Islet precursor cell (in vitro differentiated cells): ENCODE measurements around the gene CDCA4.

Experiments
- DNase-seq: peaks from one replicate; pipeline ENCODE4 v3.0.0-alpha.2; 2018

Gene CDCA4

GRCh38 chr14:104972301-104973134 is 48.4 kb downstream of the CDCA4 start:
- peak; percentile 87 for DNase-seq

- DNase-seq, result no peak
These were observed 49.2 kb downstream of the CDCA4 start for GRCh38 chr14:104971447-104972240.

GRCh38 chr14:104970231-104971068 is 50.4 kb downstream of the CDCA4 start:
- peak; percentile 95 for DNase-seq

GRCh38 chr14:104969741-104970230 is 51.1 kb downstream of the CDCA4 start:
- no peak for DNase-seq

- peak; percentile 85 for DNase-seq
These were observed 52.1 kb downstream of the CDCA4 start for GRCh38 chr14:104968541-104969401.

- peak; percentile 90 for DNase-seq
These were observed 52.7 kb downstream of the CDCA4 start for GRCh38 chr14:104968153-104968527.

GRCh38 chr14:104967386-104968152 is 53.3 kb downstream of the CDCA4 start:
- peak; percentile 84 for DNase-seq

- no peak for DNase-seq
These were observed 53.9 kb downstream of the CDCA4 start for GRCh38 chr14:104966981-104967385.

GRCh38 chr14:104966261-104966865 is 54.5 kb downstream of the CDCA4 start:
- DNase-seq, result no peak

- no peak for DNase-seq
These were observed 55.2 kb downstream of the CDCA4 start for GRCh38 chr14:104965561-104966231.

- DNase-seq, result no peak
These were observed 56.3 kb downstream of the CDCA4 start for GRCh38 chr14:104964546-104964945.
